Heart left ventricle (tissue), 13 donors: Measurements from ENCODE around the gene ACAP2.

Experiments
- POLR2A ChIP-seq, 2 donors: fragments of 450-650 bp; IDR thresholded peaks; one replicate each; pipeline ENCODE4 v1.6.1; 2017; ENCODE audit warnings: antibody characterized with exemption in 2 of 2, mild to moderate bottlenecking in 2 of 2, moderate library complexity in 2 of 2
- TF ChIP-seq, protein P1 (sequence below), 12 donors: fragments of 200-600 bp; sonication (generic) in 4 of 12; IDR thresholded peaks; one replicate each; pipeline versions ENCODE4 v1.5.0 to v1.8.0; 2018 to 2022; ENCODE audit warnings: antibody characterized with exemption in 12 of 12, mild to moderate bottlenecking in 5 of 12
- donor health status: ischemic (EF 13 %, LVEDD 7.1; RV severe dilation, severe dysfunction).
- donor health status: DM: no; HTN: yes; CAD: no.
- donor health status: DM: no; HTN: no; CAD: no.
- donor health status: ischemic (EF 25% LVEDD 6.9; RV normal size, moderate dysfunction).
- donor health status: ischemic (EF 25% LVEDD 5.7; RV mildly dilated, moderate dysfunction).
- donor health status: ischemic (EF 35%, LVEDD 5.7; RV mildly dilated, moderate dysfunction).
- donor health status: nonischemic (EF 11% LVEDD 7.7; RV severe dilation, severe dysfunction).
- donor health status: DM: yes; HTN: yes; CAD: no.
- donor health status: PGD.
- donor health status: ischemic (EF 29% LVEDD 5.4; RV normal size, mild dysfunction).
- donor health status: nonischemic (EF 23%, LVEDD 6.1; RV moderate dilation, normal function).

GRCh38 chr3:195445885-195446284, 3.1 kb upstream of the ACAP2 start:
- TF ChIP-seq, protein P1, sequence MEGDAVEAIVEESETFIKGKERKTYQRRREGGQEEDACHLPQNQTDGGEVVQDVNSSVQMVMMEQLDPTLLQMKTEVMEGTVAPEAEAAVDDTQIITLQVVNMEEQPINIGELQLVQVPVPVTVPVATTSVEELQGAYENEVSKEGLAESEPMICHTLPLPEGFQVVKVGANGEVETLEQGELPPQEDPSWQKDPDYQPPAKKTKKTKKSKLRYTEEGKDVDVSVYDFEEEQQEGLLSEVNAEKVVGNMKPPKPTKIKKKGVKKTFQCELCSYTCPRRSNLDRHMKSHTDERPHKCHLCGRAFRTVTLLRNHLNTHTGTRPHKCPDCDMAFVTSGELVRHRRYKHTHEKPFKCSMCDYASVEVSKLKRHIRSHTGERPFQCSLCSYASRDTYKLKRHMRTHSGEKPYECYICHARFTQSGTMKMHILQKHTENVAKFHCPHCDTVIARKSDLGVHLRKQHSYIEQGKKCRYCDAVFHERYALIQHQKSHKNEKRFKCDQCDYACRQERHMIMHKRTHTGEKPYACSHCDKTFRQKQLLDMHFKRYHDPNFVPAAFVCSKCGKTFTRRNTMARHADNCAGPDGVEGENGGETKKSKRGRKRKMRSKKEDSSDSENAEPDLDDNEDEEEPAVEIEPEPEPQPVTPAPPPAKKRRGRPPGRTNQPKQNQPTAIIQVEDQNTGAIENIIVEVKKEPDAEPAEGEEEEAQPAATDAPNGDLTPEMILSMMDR (IDR thresholded peaks at IDR 0.05) = no peak
- no peak for TF ChIP-seq POLR2A (IDR thresholded peaks at IDR 0.05)
